ENCODE data around the gene NGF.
"Not testable (repeated sequence)": the region's sequence is repeated elsewhere in the genome, so short reads cannot be mapped to it uniquely, and the experiment has no call there.

Gene NGF

GRCh38 chr1:115364780-115365155 is 26.7 kb upstream of the NGF start:
- peaks cover 0 to 7% (median 0%) of the 10 kb centered on the region in 5 experiments for H3K9me3 ChIP-seq (ENCODE audit: control extremely low read depth in 1 of 5, control insufficient read depth in 4 of 5, insufficient read depth in 2 of 5, low read depth in 1 of 5, low read length in 4 of 5)
- no peak overlapping the region for H3K4me3 ChIP-seq (ENCODE audit: control insufficient read depth in 1 of 7, extremely low read depth in 1 of 7, insufficient read depth in 4 of 7, low read depth in 2 of 7, low read length in 6 of 7)
- DNase-seq = no peak
- CTCF ChIA-PET = no interaction called here
- H3K4me1 ChIP-seq (ENCODE audit: control extremely low read depth in 1 of 4, control insufficient read depth in 4 of 4, insufficient read depth in 4 of 4, low read length in 3 of 4) = no peaks in the 10 kb centered on the region
- no peaks in the 10 kb centered on the region for H3K36me3 ChIP-seq (ENCODE audit: control insufficient read depth in 4 of 4, insufficient read depth in 4 of 4, low read length in 3 of 4)
- POLR2A ChIA-PET = no interaction called here
- no peak overlapping the region for H3K27ac ChIP-seq (ENCODE audit: insufficient read depth in 1 of 2, low read depth in 1 of 2, low read length in 2 of 2, poor library complexity in 1 of 2, severe bottlenecking in 2 of 2)
- H3K27me3 ChIP-seq (replicated peaks in 2 of 5; ENCODE audit: control insufficient read depth in 4 of 5, insufficient read depth in 5 of 5, low read length in 4 of 5) = no peaks in the 10 kb centered on the region
- 96% methylated on average over 2 of the region's 2 CpGs for WGBS (ENCODE audit: insufficient coverage)

- DNase-seq = no peak
- Histone ChIP-seq H3K27me3 (replicated peaks in 2 of 5; ENCODE audit: control insufficient read depth in 4 of 5, insufficient read depth in 5 of 5, low read length in 4 of 5) (no peaks in the 10 kb centered on the region), H3K36me3 (ENCODE audit: control insufficient read depth in 4 of 4, insufficient read depth in 4 of 4, low read length in 3 of 4) (no peaks in the 10 kb centered on the region), H3K4me1 (ENCODE audit: control extremely low read depth in 1 of 4, control insufficient read depth in 4 of 4, insufficient read depth in 4 of 4, low read length in 3 of 4) (no peaks in the 10 kb centered on the region), H3K9me3 (ENCODE audit: control extremely low read depth in 1 of 5, control insufficient read depth in 4 of 5, insufficient read depth in 2 of 5, low read depth in 1 of 5, low read length in 4 of 5) (peaks cover 0 to 7% (median 0%) of the 10 kb centered on the region in 5 experiments), H3K27ac (ENCODE audit: insufficient read depth in 1 of 2, low read depth in 1 of 2, low read length in 2 of 2, poor library complexity in 1 of 2, severe bottlenecking in 2 of 2) (no peak overlapping the region), H3K4me3 (ENCODE audit: control insufficient read depth in 1 of 7, extremely low read depth in 1 of 7, insufficient read depth in 4 of 7, low read depth in 2 of 7, low read length in 6 of 7) (no peak overlapping the region)
- WGBS (ENCODE audit: insufficient coverage) = 100% methylated on average over 5 of the region's 7 CpGs
- POLR2A ChIA-PET = no interaction called here
- CTCF ChIA-PET = no interaction called here
Measured at GRCh38 chr1:115364046-115364779, 26.2 kb upstream of the NGF start.

GRCh38 chr1:115363171-115363570 is 25.1 kb upstream of the NGF start:
- Histone ChIP-seq H3K27me3 (replicated peaks in 2 of 5; ENCODE audit: control insufficient read depth in 4 of 5, insufficient read depth in 5 of 5, low read length in 4 of 5) (no peaks in the 10 kb centered on the region), H3K4me1 (ENCODE audit: control extremely low read depth in 1 of 4, control insufficient read depth in 4 of 4, insufficient read depth in 4 of 4, low read length in 3 of 4) (no peaks in the 10 kb centered on the region), H3K36me3 (ENCODE audit: control insufficient read depth in 4 of 4, insufficient read depth in 4 of 4, low read length in 3 of 4) (no peaks in the 10 kb centered on the region), H3K27ac (ENCODE audit: insufficient read depth in 1 of 2, low read depth in 1 of 2, low read length in 2 of 2, poor library complexity in 1 of 2, severe bottlenecking in 2 of 2) (no peak overlapping the region), H3K4me3 (ENCODE audit: control insufficient read depth in 1 of 7, extremely low read depth in 1 of 7, insufficient read depth in 4 of 7, low read depth in 2 of 7, low read length in 6 of 7) (no peak overlapping the region), H3K9me3 (ENCODE audit: control extremely low read depth in 1 of 5, control insufficient read depth in 4 of 5, insufficient read depth in 2 of 5, low read depth in 1 of 5, low read length in 4 of 5) (peaks cover 0 to 7% (median 0%) of the 10 kb centered on the region in 5 experiments)
- DNase-seq = no peak
- 100% methylated on average over 1 of the region's 1 CpG for WGBS (ENCODE audit: insufficient coverage)
- POLR2A ChIA-PET = no interaction called here
- CTCF ChIA-PET = no interaction called here

GRCh38 chr1:115360505-115361129 is 22.6 kb upstream of the NGF start:
- H3K9me3 ChIP-seq (ENCODE audit: control extremely low read depth in 1 of 5, control insufficient read depth in 4 of 5, insufficient read depth in 2 of 5, low read depth in 1 of 5, low read length in 4 of 5); POLR2A ChIA-PET; CTCF ChIA-PET; DNase-seq; H3K4me1 ChIP-seq (ENCODE audit: control extremely low read depth in 1 of 4, control insufficient read depth in 4 of 4, insufficient read depth in 4 of 4, low read length in 3 of 4); H3K4me3 ChIP-seq (ENCODE audit: control insufficient read depth in 1 of 7, extremely low read depth in 1 of 7, insufficient read depth in 4 of 7, low read depth in 2 of 7, low read length in 6 of 7); H3K27ac ChIP-seq (ENCODE audit: insufficient read depth in 1 of 2, low read depth in 1 of 2, low read length in 2 of 2, poor library complexity in 1 of 2, severe bottlenecking in 2 of 2); H3K36me3 ChIP-seq (ENCODE audit: control insufficient read depth in 4 of 4, insufficient read depth in 4 of 4, low read length in 3 of 4); H3K27me3 ChIP-seq (replicated peaks in 2 of 5; ENCODE audit: control insufficient read depth in 4 of 5, insufficient read depth in 5 of 5, low read length in 4 of 5): not testable (repeated sequence)
- WGBS (ENCODE audit: insufficient coverage) = 97% methylated on average over 20 of the region's 26 CpGs

GRCh38 chr1:115359787-115360452 is 21.9 kb upstream of the NGF start:
- POLR2A ChIA-PET; DNase-seq; H3K27me3 ChIP-seq (replicated peaks in 2 of 5; ENCODE audit: control insufficient read depth in 4 of 5, insufficient read depth in 5 of 5, low read length in 4 of 5); H3K4me3 ChIP-seq (ENCODE audit: control insufficient read depth in 1 of 7, extremely low read depth in 1 of 7, insufficient read depth in 4 of 7, low read depth in 2 of 7, low read length in 6 of 7); H3K9me3 ChIP-seq (ENCODE audit: control extremely low read depth in 1 of 5, control insufficient read depth in 4 of 5, insufficient read depth in 2 of 5, low read depth in 1 of 5, low read length in 4 of 5); H3K36me3 ChIP-seq (ENCODE audit: control insufficient read depth in 4 of 4, insufficient read depth in 4 of 4, low read length in 3 of 4); H3K4me1 ChIP-seq (ENCODE audit: control extremely low read depth in 1 of 4, control insufficient read depth in 4 of 4, insufficient read depth in 4 of 4, low read length in 3 of 4); H3K27ac ChIP-seq (ENCODE audit: insufficient read depth in 1 of 2, low read depth in 1 of 2, low read length in 2 of 2, poor library complexity in 1 of 2, severe bottlenecking in 2 of 2): not testable (repeated sequence)
- CTCF ChIA-PET = interaction anchor here (0.7 kb wide), 1 partner anchor 106 kb away, joined by 3 read pairs; no protein-coding TSS in a partner anchor
- 92% methylated on average over 29 of the region's 31 CpGs for WGBS (ENCODE audit: insufficient coverage)

GRCh38 chr1:115356356-115356755 is 18.3 kb upstream of the NGF start:
- no peaks in the 10 kb centered on the region for H3K27me3 ChIP-seq (replicated peaks in 2 of 5; ENCODE audit: control insufficient read depth in 4 of 5, insufficient read depth in 5 of 5, low read length in 4 of 5)
- ChIA-PET CTCF (no interaction called here), POLR2A (no interaction called here)
- H3K36me3 ChIP-seq (ENCODE audit: control insufficient read depth in 4 of 4, insufficient read depth in 4 of 4, low read length in 3 of 4) = no peaks in the 10 kb centered on the region
- H3K4me1 ChIP-seq (ENCODE audit: control extremely low read depth in 1 of 4, control insufficient read depth in 4 of 4, insufficient read depth in 4 of 4, low read length in 3 of 4) = no peaks in the 10 kb centered on the region
- H3K4me3 ChIP-seq (ENCODE audit: control insufficient read depth in 1 of 7, extremely low read depth in 1 of 7, insufficient read depth in 4 of 7, low read depth in 2 of 7, low read length in 6 of 7) = no peak overlapping the region
- DNase-seq = no peak
- 92% methylated on average over 2 of the region's 2 CpGs for WGBS (ENCODE audit: insufficient coverage)
- peaks cover 0 to 5% (median 0%) of the 10 kb centered on the region in 5 experiments for H3K9me3 ChIP-seq (ENCODE audit: control extremely low read depth in 1 of 5, control insufficient read depth in 4 of 5, insufficient read depth in 2 of 5, low read depth in 1 of 5, low read length in 4 of 5)
- no peak overlapping the region for H3K27ac ChIP-seq (ENCODE audit: insufficient read depth in 1 of 2, low read depth in 1 of 2, low read length in 2 of 2, poor library complexity in 1 of 2, severe bottlenecking in 2 of 2)

GRCh38 chr1:115355069-115355468 is 17.0 kb upstream of the NGF start:
- Histone ChIP-seq H3K4me1 (ENCODE audit: control extremely low read depth in 1 of 4, control insufficient read depth in 4 of 4, insufficient read depth in 4 of 4, low read length in 3 of 4) (no peaks in the 10 kb centered on the region), H3K36me3 (ENCODE audit: control insufficient read depth in 4 of 4, insufficient read depth in 4 of 4, low read length in 3 of 4) (no peaks in the 10 kb centered on the region), H3K27me3 (replicated peaks in 2 of 5; ENCODE audit: control insufficient read depth in 4 of 5, insufficient read depth in 5 of 5, low read length in 4 of 5) (no peaks in the 10 kb centered on the region), H3K27ac (ENCODE audit: insufficient read depth in 1 of 2, low read depth in 1 of 2, low read length in 2 of 2, poor library complexity in 1 of 2, severe bottlenecking in 2 of 2) (no peak overlapping the region), H3K9me3 (ENCODE audit: control extremely low read depth in 1 of 5, control insufficient read depth in 4 of 5, insufficient read depth in 2 of 5, low read depth in 1 of 5, low read length in 4 of 5) (peaks cover 0 to 3% (median 0%) of the 10 kb centered on the region in 5 experiments), H3K4me3 (ENCODE audit: control insufficient read depth in 1 of 7, extremely low read depth in 1 of 7, insufficient read depth in 4 of 7, low read depth in 2 of 7, low read length in 6 of 7) (no peak overlapping the region)
- 92% methylated on average over 2 of the region's 2 CpGs for WGBS (ENCODE audit: insufficient coverage)
- CTCF ChIA-PET = no interaction called here
- no peak for DNase-seq
- POLR2A ChIA-PET = interaction anchor here (0.6 kb wide), 1 partner anchor 9 kb away, joined by 3 read pairs; no protein-coding TSS in a partner anchor
